HL-60 (cell line): ENCODE results near the gene JMJD1C.

Source experiments
- CTCF ChIP-seq: IDR thresholded peaks from one replicate; pipeline ENCODE4 v1.5.1; 2011; ENCODE audit warnings: low read length, control low read depth, inconsistent platforms; ENCODE audit not compliant: insufficient read depth
- POLR2AphosphoS5 ChIP-seq: IDR thresholded peaks from 2 replicates; pipeline ENCODE4 v1.6.1; 2012; ENCODE audit warnings: low read depth
- REST ChIP-seq: IDR thresholded peaks from 2 replicates; pipeline ENCODE4 v1.6.1; 2012; ENCODE audit warnings: low read depth; ENCODE audit not compliant: insufficient replicate concordance

GRCh38 chr10:63229161-63229560 is 236.6 kb downstream of the JMJD1C start:
- TF ChIP-seq REST (no peak), CTCF (no peak), POLR2AphosphoS5 (no peak)
